GM23338 (cell line): ENCODE measurements around the gene WBP4. TPM values are rescaled to one million over a fixed set of nuclear protein-coding genes. Genes with fewer than 3 reads are reported as not detected.
"Not testable (repeated sequence)": the region's sequence is repeated elsewhere in the genome, so short reads cannot be mapped to it uniquely, and the experiment has no call there.

Experiments
- ATAC-seq: fragments of 200-7000 bp; cut with Tn5 transposase; 3 replicates; pipeline ENCODE4 v1.9.1; 2020
- DNase-seq: peaks from one replicate; pipeline ENCODE4 v3.0.0-alpha.2; 2015; ENCODE audit warnings: low spot score
- H2AFZ ChIP-seq: fragments of 200-600 bp; sonication (generic); 2 replicates; pipeline ENCODE4 v1.8.0; 2016; ENCODE audit warnings: antibody characterized with exemption, mild to moderate bottlenecking, moderate library complexity
- H3F3A ChIP-seq: fragments of 200-600 bp; sonication (generic); replicated peaks from 2 replicates; pipeline ENCODE4 v1.8.0; 2017; ENCODE audit warnings: antibody characterized with exemption, mixed run types, low read depth
- H3K27ac ChIP-seq: fragments of 200-600 bp; sonication (generic); 2 replicates; pipeline ENCODE4 v1.6.1; 2016; ENCODE audit warnings: low read depth
- H3K27me3 ChIP-seq: fragments of 200-600 bp; sonication (generic); 2 replicates; pipeline ENCODE4 v1.8.0; 2016; ENCODE audit warnings: mild to moderate bottlenecking, mixed run types, moderate library complexity; ENCODE audit not compliant: insufficient read depth
- H3K36me3 ChIP-seq: fragments of 200-600 bp; sonication (generic); 2 replicates; pipeline ENCODE4 v1.8.0; 2016; ENCODE audit warnings: mild to moderate bottlenecking; ENCODE audit not compliant: insufficient read depth
- H3K4me1 ChIP-seq: fragments of 200-600 bp; sonication (generic); 2 replicates; pipeline ENCODE4 v1.8.0; 2016; ENCODE audit warnings: mild to moderate bottlenecking, moderate library complexity; ENCODE audit not compliant: insufficient read depth
- H3K4me2 ChIP-seq: fragments of 200-600 bp; sonication (generic); 2 replicates; pipeline ENCODE4 v1.7.1; 2017; ENCODE audit warnings: mixed run types
- H3K4me3 ChIP-seq: fragments of 200-600 bp; sonication (generic); 2 replicates; pipeline ENCODE4 v1.6.1; 2016; ENCODE audit warnings: mixed run types
- H3K79me2 ChIP-seq: fragments of 200-600 bp; sonication (generic); replicated peaks from 2 replicates; pipeline ENCODE4 v1.8.0; 2017; ENCODE audit warnings: mild to moderate bottlenecking; ENCODE audit not compliant: insufficient read depth
- H3K9me2 ChIP-seq: fragments of 200-600 bp; sonication (generic); 2 replicates; pipeline ENCODE4 v1.8.0; 2017; ENCODE audit not compliant: insufficient read depth
- H4K20me1 ChIP-seq: fragments of 200-600 bp; sonication (generic); replicated peaks from 2 replicates; pipeline ENCODE4 v1.8.0; 2017; ENCODE audit warnings: mild to moderate bottlenecking; ENCODE audit not compliant: insufficient read depth
- H3K27ac Mint-ChIP-seq: 2 replicates; pipeline ENCODE4 v1.8.0; 2020; ENCODE audit warnings: inconsistent platforms, mild to moderate bottlenecking, moderate library complexity, mixed read lengths
- H3K27me3 Mint-ChIP-seq: 3 replicates; pipeline ENCODE4 v1.8.0; 2022; ENCODE audit warnings: low read depth, mild to moderate bottlenecking, moderate library complexity, mixed read lengths, inconsistent platforms; ENCODE audit not compliant: insufficient read depth, poor library complexity
- H3K36me3 Mint-ChIP-seq: 3 replicates; pipeline ENCODE4 v1.8.0; 2021; ENCODE audit warnings: low read depth, mild to moderate bottlenecking, inconsistent platforms, moderate library complexity, mixed read lengths
- H3K4me1 Mint-ChIP-seq: 3 replicates; pipeline ENCODE4 v1.8.0; 2020; ENCODE audit warnings: mild to moderate bottlenecking, inconsistent platforms, mixed read lengths
- H3K4me3 Mint-ChIP-seq: 3 replicates; pipeline ENCODE4 v1.8.0; 2021; ENCODE audit warnings: moderate library complexity, mild to moderate bottlenecking, inconsistent platforms, mixed read lengths
- H3K9me3 Mint-ChIP-seq: 3 replicates; pipeline ENCODE4 v1.8.0; 2020; ENCODE audit warnings: moderate library complexity, mild to moderate bottlenecking, inconsistent platforms, mixed read lengths
- CREB1 ChIP-seq: fragments of 250-450 bp; sonication (Bioruptor Pico); IDR thresholded peaks from 2 replicates; pipeline ENCODE4 v1.5.0; 2020; ENCODE audit warnings: low read depth, mild to moderate bottlenecking, moderate library complexity
- CTCF ChIP-seq, 2 experiments: fragments of 200-600 bp in 1 of 2; sonication (generic) in 1 of 2; conservative IDR thresholded peaks; 2 replicates each; pipeline versions ENCODE4 v1.5.1 to v1.6.1; 2016 to 2017; ENCODE audit warnings: antibody characterized with exemption in 2 of 2, low read depth in 2 of 2, mild to moderate bottlenecking in 2 of 2, moderate library complexity in 1 of 2
- EZH2 ChIP-seq: fragments of 200-600 bp; sonication (generic); IDR thresholded peaks from one replicate; pipeline ENCODE4 v1.8.0; 2017; ENCODE audit warnings: antibody characterized with exemption, mild to moderate bottlenecking, low read depth; ENCODE audit not compliant: unreplicated experiment
- EZH2phosphoT487 ChIP-seq: fragments of 200-600 bp; sonication (generic); IDR thresholded peaks from one replicate; pipeline ENCODE4 v1.8.1; 2018; ENCODE audit warnings: antibody characterized with exemption; ENCODE audit not compliant: unreplicated experiment
- JUNB ChIP-seq: IDR thresholded peaks from one replicate; pipeline ENCODE4 v1.6.1; 2016; ENCODE audit warnings: antibody characterized with exemption; ENCODE audit not compliant: unreplicated experiment
- POLR2AphosphoS5 ChIP-seq: IDR thresholded peaks from 2 replicates; pipeline ENCODE4 v1.6.1; 2016; ENCODE audit warnings: antibody characterized with exemption, low read depth
- REST ChIP-seq: IDR thresholded peaks from one replicate; pipeline ENCODE4 v1.6.1; 2018; ENCODE audit warnings: antibody characterized with exemption; ENCODE audit not compliant: unreplicated experiment
- STAT1 ChIP-seq: IDR thresholded peaks from one replicate; pipeline ENCODE4 v1.6.1; 2016; ENCODE audit warnings: antibody characterized with exemption; ENCODE audit not compliant: unreplicated experiment
- ZNF331 ChIP-seq: fragments of 250-450 bp; sonication (Bioruptor Pico); IDR thresholded peaks from 2 replicates; pipeline ENCODE4 v1.5.0; 2020; ENCODE audit warnings: low read depth, mild to moderate bottlenecking, moderate library complexity
- polyA plus RNA-seq: library from polyadenylated mRNA; unstranded; fragments of >200 nt; fragmentation: Nextera tagmentation; extraction: Ambion mirVana; gene quantifications from 2 replicates; pipeline ENCODE4 v1.2.1, GENCODE V29; 2016
- total RNA-seq: library from RNA; depleted of rRNA; stranded (reverse); fragments of >200 nt; shearing (Covaris generic); gene quantifications from 2 replicates; pipeline ENCODE4 v1.2.3, GENCODE V29; 2014

WBP4 gene
- total and polyA plus RNA-seq, 2 experiments from 2014 or later = 7.6 to 33.8 TPM

GRCh38 chr13:41040584-41041334, 20.6 kb upstream of the WBP4 start:
- H3K4me3 ChIP-seq = no peak overlapping the region
- no peaks in the 10 kb centered on the region for H3K36me3 ChIP-seq
- H3K4me2 ChIP-seq = no peak overlapping the region
- H2AFZ ChIP-seq = no peak overlapping the region
- Mint-ChIP-seq H3K4me1 (no peaks in the 10 kb centered on the region), H3K27ac (no peak overlapping the region), H3K4me3 (no peak overlapping the region), H3K27me3 (no peaks in the 10 kb centered on the region), H3K36me3 (peaks cover 7% of the 10 kb centered on the region; the same call in 2 of the 3 replicates), H3K9me3 (peaks cover 35% of the 10 kb centered on the region)
- no peaks in the 10 kb centered on the region for H4K20me1 ChIP-seq
- H3K4me1 ChIP-seq = no peaks in the 10 kb centered on the region
- no peaks in the 10 kb centered on the region for H3F3A ChIP-seq
- ATAC-seq (no peak), DNase-seq (no peak)
- no peak overlapping the region for H3K27ac ChIP-seq
- 0 out of 2 replicates have a peak, but pooled peaks cover 7% of the 10 kb centered on the region for H3K79me2 ChIP-seq
- TF ChIP-seq REST (no peak), CREB1 (CRISPR knock-in tag) (no peak)
- H3K9me2 ChIP-seq = no peaks in the 10 kb centered on the region
- H3K27me3 ChIP-seq = no peaks in the 10 kb centered on the region

- peaks cover 45% of the 10 kb centered on the region for H3K9me3 Mint-ChIP-seq
- not testable (repeated sequence) for H3K4me3 Mint-ChIP-seq, H2AFZ ChIP-seq, H3K4me1 Mint-ChIP-seq, H3F3A ChIP-seq, H3K36me3 ChIP-seq, H3K9me2 ChIP-seq, H3K4me2 ChIP-seq, H3K27me3 Mint-ChIP-seq, H3K27ac ChIP-seq, DNase-seq, H3K27me3 ChIP-seq, H3K79me2 ChIP-seq, H3K4me1 ChIP-seq, H4K20me1 ChIP-seq, H3K4me3 ChIP-seq, ATAC-seq, H3K27ac Mint-ChIP-seq
- H3K36me3 Mint-ChIP-seq = peaks cover 18% of the 10 kb centered on the region
These were observed 18.9 kb upstream of the WBP4 start for GRCh38 chr13:41042419-41042818.

GRCh38 chr13:41048640-41049039, 12.7 kb upstream of the WBP4 start:
- no peak overlapping the region for H3K27ac Mint-ChIP-seq
- no peak overlapping the region for H3K4me3 Mint-ChIP-seq
- Histone ChIP-seq H2AFZ (no peak overlapping the region), H4K20me1 (no peaks in the 10 kb centered on the region), H3K9me2 (0 out of 2 replicates have a peak, but pooled peaks cover 7% of the 10 kb centered on the region), H3K79me2 (peaks cover 12% of the 10 kb centered on the region), H3K4me1 (no peaks in the 10 kb centered on the region), H3K4me3 (no peak overlapping the region), H3K36me3 (no peaks in the 10 kb centered on the region), H3K27ac (no peak overlapping the region), H3K27me3 (no peaks in the 10 kb centered on the region), H3F3A (no peaks in the 10 kb centered on the region), H3K4me2 (no peak overlapping the region)
- H3K36me3 Mint-ChIP-seq = peaks cover 33% of the 10 kb centered on the region
- H3K27me3 Mint-ChIP-seq = peaks cover 1% of the 10 kb centered on the region
- ATAC-seq (no peak), DNase-seq (no peak)
- no peaks in the 10 kb centered on the region for H3K4me1 Mint-ChIP-seq
- H3K9me3 Mint-ChIP-seq = peaks cover 45% of the 10 kb centered on the region
- TF ChIP-seq JUNB (no peak), CREB1 (CRISPR knock-in tag) (no peak), STAT1 (no peak), EZH2phosphoT487 (no peak), REST (no peak), CTCF (conservative IDR thresholded peaks at IDR 0.05; ENCODE audit: low read depth in 2 of 2) (no peak), EZH2 (no peak), ZNF331 (no peak), POLR2AphosphoS5 (no peak)
